Immature natural killer cell (primary cell): ENCODE data around the gene FOSL2. TPM values are rescaled to one million over a fixed set of nuclear protein-coding genes. Genes with fewer than 3 reads are reported as not detected.

Experiments used
- DNase-seq, 3 donors: peaks; one replicate each; pipeline ENCODE4 v3.0.0; 2022; ENCODE audit warnings: mixed read lengths in 1 of 3
- H3K27ac Mint-ChIP-seq, 6 donors: one replicate each; pipeline ENCODE4 v1.8.0; 2020; ENCODE audit warnings: mixed read lengths in 6 of 6, mild to moderate bottlenecking in 5 of 6, inconsistent platforms in 4 of 6, moderate library complexity in 3 of 6
- H3K27me3 Mint-ChIP-seq, 3 donors: one replicate each; pipeline ENCODE4 v1.8.0; 2020 to 2021; ENCODE audit warnings: low read depth in 3 of 3, mild to moderate bottlenecking in 3 of 3, mixed read lengths in 3 of 3, moderate library complexity in 3 of 3, inconsistent platforms in 1 of 3
- H3K36me3 Mint-ChIP-seq, 3 donors: one replicate each; pipeline ENCODE4 v1.8.0; 2020; ENCODE audit warnings: mixed read lengths in 3 of 3, inconsistent platforms in 2 of 3, mild to moderate bottlenecking in 2 of 3
- H3K4me1 Mint-ChIP-seq, 2 donors: one replicate each; pipeline ENCODE4 v1.8.0; 2020; ENCODE audit warnings: inconsistent platforms in 2 of 2, mild to moderate bottlenecking in 2 of 2, mixed read lengths in 2 of 2, moderate library complexity in 1 of 2
- H3K4me3 Mint-ChIP-seq, 5 donors: one replicate each; pipeline ENCODE4 v1.8.0; 2020; ENCODE audit warnings: mild to moderate bottlenecking in 5 of 5, mixed read lengths in 5 of 5, inconsistent platforms in 3 of 5, moderate library complexity in 3 of 5
- H3K9me3 Mint-ChIP-seq, 6 donors: one replicate each; pipeline ENCODE4 v1.8.0; 2020; ENCODE audit warnings: mild to moderate bottlenecking in 6 of 6, mixed read lengths in 6 of 6, inconsistent platforms in 4 of 6, moderate library complexity in 3 of 6
- polyA plus RNA-seq, 3 donors: library from polyadenylated mRNA; unstranded; fragments of 300-500 nt; fragmentation: Illumina TruSeq; gene quantifications; one replicate each; pipeline ENCODE4 v1.2.3, GENCODE V29; 2021

FOSL2 gene
- polyA plus RNA-seq, 3 donors from 2014 or later: 27.2 to 54.3 (median 28.7) TPM

DNA sequence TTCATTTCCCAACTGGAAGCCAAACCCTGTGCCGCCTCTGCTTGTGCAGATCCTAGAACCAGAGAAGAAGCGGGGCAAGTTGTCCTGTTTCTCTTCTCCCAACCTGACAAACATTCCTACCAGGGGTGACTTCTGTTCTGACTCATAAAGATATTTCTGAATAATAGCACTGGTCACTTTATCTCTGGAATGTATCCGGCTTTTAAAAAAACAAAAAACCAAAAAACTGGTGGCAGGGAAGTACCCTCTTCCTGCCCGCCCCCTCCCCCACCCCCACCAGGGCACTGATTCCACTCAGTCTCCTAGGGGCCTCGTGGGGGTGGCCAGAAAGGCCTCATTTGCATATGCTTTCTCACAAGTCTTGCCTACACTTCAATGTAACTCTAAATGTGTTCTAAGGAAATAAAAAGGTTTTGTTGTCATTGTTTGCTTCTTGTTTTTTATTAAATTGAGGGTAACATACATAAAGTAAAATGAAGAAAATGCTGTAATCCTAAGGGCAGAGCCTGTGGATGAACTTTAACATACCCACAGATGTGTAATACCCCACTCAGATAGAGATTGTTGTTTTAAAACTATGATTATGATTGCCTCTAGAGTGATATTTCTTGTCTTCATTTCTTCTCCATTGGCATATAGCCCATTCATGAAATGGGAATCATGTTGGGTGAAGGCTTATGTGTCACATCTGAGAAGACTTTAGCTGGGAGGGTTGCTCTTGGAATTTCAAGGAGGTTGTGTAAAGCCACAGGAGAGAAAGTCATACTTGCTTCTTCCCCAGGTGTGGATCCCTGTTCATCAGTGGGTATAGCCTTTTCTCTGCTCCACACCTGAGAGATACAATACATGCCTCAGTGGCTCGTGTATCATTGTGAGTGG lies 5.3 kb upstream of the FOSL2 start:
- peaks cover 24 to 34% of the 10 kb centered on the region in 2 donors for H3K4me1 Mint-ChIP-seq
- H3K27ac Mint-ChIP-seq: peak overlapping the region in 4 of 6 donors; percentile 71 to 86 (median 74)
- no peaks in the 10 kb centered on the region for H3K36me3 Mint-ChIP-seq
- H3K27me3 Mint-ChIP-seq: peaks cover 15 to 29% (median 22%) of the 10 kb centered on the region in 3 donors
- peaks cover 0 to 2% (median 0%) of the 10 kb centered on the region in 6 donors for H3K9me3 Mint-ChIP-seq
- no peak for DNase-seq
- no peak overlapping the region for H3K4me3 Mint-ChIP-seq

DNA sequence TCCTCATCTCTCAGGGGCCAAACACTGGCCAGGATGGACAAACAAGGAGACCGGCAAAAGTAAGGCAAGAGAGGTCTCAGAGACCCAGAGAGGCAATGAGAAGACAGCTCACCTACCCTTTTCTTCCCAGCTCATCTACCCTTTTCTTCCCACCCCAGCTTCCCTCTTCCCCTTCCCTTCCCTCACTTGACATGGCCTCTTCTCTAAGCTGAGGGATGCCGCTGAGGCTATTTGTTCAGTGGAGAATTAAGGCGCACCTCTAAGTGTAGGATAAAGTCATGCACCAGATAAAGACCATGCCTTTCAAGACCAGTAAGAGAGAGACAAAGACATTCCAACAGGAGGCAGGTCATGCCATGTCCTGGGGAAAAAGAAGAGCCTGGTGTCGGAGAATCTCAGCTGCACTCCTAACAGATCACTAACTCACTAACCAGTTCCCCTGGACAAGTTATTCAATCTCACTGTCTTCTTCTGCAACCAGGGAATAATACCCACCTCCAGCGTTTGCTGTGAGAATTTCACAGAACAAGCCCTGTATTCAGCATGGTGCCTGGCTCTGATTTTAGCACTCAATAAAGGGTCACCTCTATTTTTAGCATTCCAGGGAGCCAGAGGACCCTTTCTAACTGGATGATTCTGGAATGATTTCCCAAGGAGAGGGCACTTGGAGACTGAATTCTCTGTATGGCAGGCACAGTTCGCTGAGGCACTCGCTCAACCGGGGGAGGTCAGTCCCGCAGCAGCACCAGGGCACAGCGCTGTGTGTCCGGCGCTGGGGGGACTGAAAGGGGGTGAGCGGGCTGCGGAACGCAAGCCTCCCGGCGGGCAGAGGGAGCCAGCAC lies 3.0 kb upstream of the FOSL2 start:
- peaks cover 0 to 6% (median 0%) of the 10 kb centered on the region in 6 donors for H3K9me3 Mint-ChIP-seq
- peak overlapping the region in 5 of 6 donors; percentile 90 to 99 (median 95) for H3K27ac Mint-ChIP-seq
- peaks cover 25 to 40% (median 27%) of the 10 kb centered on the region in 3 donors for H3K27me3 Mint-ChIP-seq
- DNase-seq: no peak
- H3K4me1 Mint-ChIP-seq: peaks cover 17 to 23% of the 10 kb centered on the region in 2 donors
- H3K36me3 Mint-ChIP-seq: peaks cover 0 to 6% (median 4%) of the 10 kb centered on the region in 3 donors
- H3K4me3 Mint-ChIP-seq: peak overlapping the region; percentile 83 to 95 (median 89)

DNA sequence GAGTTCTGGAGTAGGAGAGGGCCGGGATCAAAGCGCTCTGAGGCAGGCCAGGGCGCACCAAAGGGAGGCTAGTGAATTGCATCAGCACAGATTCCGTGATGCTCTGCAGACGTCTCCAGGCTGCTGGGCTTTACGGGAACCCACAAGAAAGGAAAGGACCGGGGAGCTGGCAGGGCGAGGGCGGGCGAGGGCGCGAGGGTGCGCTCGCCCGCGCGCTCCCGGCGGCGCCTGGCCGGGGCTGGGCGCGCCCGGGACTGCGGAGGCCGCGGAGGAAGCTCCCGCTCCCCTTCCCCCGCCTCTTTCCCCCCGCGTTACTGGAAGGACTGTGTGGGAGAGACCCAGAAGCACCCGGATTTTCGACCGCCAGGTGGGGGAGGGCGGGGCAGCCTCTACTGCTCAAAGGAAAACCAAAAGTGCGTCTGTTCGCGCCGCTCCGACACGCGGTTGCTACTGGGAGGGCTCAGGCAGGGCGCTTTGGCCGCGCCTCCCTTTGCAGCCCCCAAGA lies 2.4 kb upstream of the FOSL2 start:
- H3K36me3 Mint-ChIP-seq: peaks cover 0 to 6% (median 4%) of the 10 kb centered on the region in 3 donors
- H3K4me1 Mint-ChIP-seq: peaks cover 17 to 23% of the 10 kb centered on the region in 2 donors
- peaks cover 0 to 6% (median 0%) of the 10 kb centered on the region in 6 donors for H3K9me3 Mint-ChIP-seq
- H3K4me3 Mint-ChIP-seq: peak overlapping the region; percentile 88 to 97 (median 94)
- peaks cover 25 to 39% (median 27%) of the 10 kb centered on the region in 3 donors for H3K27me3 Mint-ChIP-seq
- H3K27ac Mint-ChIP-seq: peak overlapping the region in 5 of 6 donors; percentile 95 to 100 (median 99)
- DNase-seq: peak; percentile 91 to 92 (median 92)

DNA sequence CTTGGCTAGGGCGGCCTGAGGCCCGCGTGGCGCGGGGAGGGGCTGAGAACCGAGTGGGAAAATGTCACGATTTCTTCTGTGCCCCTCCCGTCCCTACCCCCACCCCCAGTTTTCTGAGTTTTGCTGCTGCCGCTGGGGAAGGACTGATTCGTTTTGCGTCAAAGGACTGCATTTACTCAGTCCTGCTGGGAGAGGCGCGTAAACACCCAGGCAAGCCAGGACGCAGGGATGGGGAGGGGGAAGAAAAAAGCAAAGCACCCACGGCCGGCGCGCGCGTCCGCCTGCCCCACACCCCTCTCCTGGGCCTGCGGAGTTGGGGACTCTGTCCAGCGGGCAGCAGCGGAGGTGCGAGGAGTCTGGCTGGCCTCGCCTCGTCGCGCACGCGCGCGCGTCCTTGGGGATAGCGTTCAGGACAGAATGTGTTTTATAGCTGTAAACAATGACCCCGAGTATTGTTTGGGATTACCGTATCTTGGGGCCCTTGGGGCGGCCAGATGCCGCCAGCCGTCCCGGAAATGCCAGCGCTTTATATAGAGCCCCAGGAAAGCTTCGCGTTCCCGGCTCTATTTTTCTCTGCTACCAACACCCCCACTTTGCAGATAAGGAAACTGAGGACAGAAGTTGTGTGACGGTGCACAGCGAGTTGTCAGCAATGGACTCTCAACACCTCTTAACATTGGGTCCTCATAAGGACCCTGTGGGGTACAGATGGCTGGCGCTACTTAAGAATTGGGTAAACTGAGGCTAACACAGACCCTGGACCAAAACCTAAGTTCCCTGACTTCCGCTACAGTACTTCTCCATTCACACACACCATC lies 1.7 kb upstream of the FOSL2 start:
- Mint-ChIP-seq H3K27me3 (peaks cover 25 to 39% (median 27%) of the 10 kb centered on the region in 3 donors), H3K9me3 (peaks cover 0 to 6% (median 0%) of the 10 kb centered on the region in 6 donors), H3K27ac (peak overlapping the region in 5 of 6 donors; percentile 95 to 100 (median 99)), H3K4me3 (peak overlapping the region; percentile 88 to 97 (median 94)), H3K4me1 (peaks cover 17 to 23% of the 10 kb centered on the region in 2 donors), H3K36me3 (peaks cover 0 to 6% (median 4%) of the 10 kb centered on the region in 3 donors)
- no peak for DNase-seq

DNA sequence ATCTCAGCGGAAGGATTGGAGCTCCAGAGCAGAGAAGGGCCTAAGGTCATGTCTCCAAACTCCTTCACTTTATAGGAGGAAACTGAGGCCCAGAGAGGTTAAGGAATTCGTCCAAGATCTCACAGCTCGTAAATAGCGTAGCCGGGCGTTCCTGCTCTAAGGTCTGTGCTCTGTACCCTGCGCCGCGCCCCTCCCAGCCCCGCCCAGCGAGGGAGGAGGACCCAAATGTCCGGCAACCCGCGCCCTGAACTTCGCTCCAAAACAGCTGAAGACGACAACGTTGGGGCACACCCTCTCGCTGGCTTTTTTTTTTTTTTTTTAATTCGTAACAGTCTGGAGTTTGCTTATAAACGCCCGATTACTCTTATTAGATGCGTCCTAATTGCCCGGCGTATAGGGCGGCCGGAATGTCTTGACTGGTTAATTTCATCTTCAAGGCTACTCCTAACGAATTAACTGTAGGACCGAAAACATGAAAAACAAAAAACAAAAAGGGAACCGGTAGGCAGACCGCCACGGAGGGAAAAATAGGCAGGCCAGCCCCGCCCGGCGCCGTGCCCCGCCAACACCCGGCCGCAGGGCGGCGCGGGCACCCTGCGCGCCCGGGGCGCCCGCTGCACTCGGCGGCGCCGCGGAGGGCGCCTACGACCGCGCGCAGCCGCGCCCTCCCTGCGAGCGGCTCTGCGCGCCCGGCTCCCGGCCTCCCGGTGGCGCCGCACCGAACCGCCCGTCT lies 928 bp upstream of the FOSL2 start:
- Mint-ChIP-seq H3K4me3 (peak overlapping the region; percentile 88 to 97 (median 94)), H3K9me3 (peaks cover 0 to 6% (median 0%) of the 10 kb centered on the region in 6 donors), H3K4me1 (peaks cover 17 to 23% of the 10 kb centered on the region in 2 donors), H3K27me3 (peaks cover 25 to 39% (median 27%) of the 10 kb centered on the region in 3 donors), H3K27ac (peak overlapping the region in 5 of 6 donors; percentile 95 to 100 (median 99)), H3K36me3 (peaks cover 0 to 6% (median 4%) of the 10 kb centered on the region in 3 donors)
- DNase-seq: peak; percentile 70 to 79 (median 79)

DNA sequence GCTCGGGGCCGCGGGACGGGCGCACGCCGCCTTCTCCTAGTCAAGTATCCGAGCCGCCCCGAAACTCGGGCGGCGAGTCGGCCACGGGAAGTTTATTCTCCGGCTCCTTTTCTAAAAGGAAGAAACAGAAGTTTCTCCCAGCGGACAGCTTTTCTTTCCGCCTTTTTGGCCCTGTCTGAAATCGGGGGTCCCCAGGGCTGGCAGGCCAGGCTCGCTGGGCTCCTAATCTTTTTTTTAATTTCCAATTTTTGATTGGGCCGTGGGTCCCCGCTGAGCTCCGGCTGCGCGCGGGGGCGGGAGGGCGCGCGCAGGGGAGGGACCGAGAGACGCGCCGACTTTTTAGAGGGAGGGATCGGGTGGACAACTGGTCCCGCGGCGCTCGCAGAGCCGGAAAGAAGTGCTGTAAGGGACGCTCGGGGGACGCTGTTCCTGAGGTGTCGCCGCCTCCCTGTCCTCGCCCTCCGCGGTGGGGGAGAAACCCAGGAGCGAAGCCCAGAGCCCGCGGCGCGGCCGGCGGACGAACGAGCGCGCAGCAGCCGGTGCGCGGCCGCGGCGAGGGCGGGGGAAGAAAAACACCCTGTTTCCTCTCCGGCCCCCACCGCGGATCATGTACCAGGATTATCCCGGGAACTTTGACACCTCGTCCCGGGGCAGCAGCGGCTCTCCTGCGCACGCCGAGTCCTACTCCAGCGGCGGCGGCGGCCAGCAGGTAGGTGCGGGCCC lies 617 bp downstream of the FOSL2 start:
- DNase-seq: peak; percentile 69 to 78 (median 75)
- Mint-ChIP-seq H3K27me3 (peaks cover 28 to 41% (median 37%) of the 10 kb centered on the region in 3 donors), H3K36me3 (peaks cover 0 to 10% (median 4%) of the 10 kb centered on the region in 3 donors), H3K4me1 (peaks cover 23 to 29% of the 10 kb centered on the region in 2 donors), H3K4me3 (no peak overlapping the region), H3K27ac (peak overlapping the region in 3 of 6 donors; percentile 97 to 99 (median 99)), H3K9me3 (peaks cover 0 to 6% (median 0%) of the 10 kb centered on the region in 6 donors)

DNA sequence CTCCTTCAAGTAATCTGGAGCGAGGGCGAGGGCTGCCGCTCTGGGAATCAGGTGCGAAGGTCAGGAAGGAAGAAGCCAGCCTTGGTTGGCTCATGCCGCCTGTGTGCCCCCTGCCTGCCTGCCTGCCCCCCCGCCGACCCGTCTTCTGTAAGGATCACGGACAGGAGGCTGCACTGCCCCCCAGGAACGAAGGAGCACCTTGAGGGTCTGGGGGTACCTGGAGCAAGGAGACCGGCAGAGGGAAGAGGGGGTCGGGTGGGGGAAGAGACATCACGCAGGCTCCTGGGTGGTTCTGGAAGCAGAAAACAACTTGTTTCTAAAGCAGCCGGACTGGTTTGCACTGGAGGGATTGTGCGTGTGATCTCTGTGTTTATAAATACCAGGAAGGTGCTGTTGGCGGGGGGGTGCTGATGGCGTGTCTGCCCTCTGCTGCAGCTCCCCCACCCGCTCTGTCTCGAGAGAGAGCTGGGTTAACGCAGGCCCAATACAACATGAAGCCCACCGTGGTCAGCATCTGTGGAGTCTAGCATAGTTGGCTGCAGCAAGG lies 1.7 kb downstream of the FOSL2 start:
- peaks cover 33 to 42% (median 36%) of the 10 kb centered on the region in 3 donors for H3K27me3 Mint-ChIP-seq
- H3K27ac Mint-ChIP-seq: no peak overlapping the region
- no peak overlapping the region for H3K4me3 Mint-ChIP-seq
- peaks cover 0 to 6% (median 0%) of the 10 kb centered on the region in 6 donors for H3K9me3 Mint-ChIP-seq
- peaks cover 0 to 10% (median 4%) of the 10 kb centered on the region in 3 donors for H3K36me3 Mint-ChIP-seq
- DNase-seq: peak; percentile 56 to 75 (median 67)
- peaks cover 19 to 40% of the 10 kb centered on the region in 2 donors for H3K4me1 Mint-ChIP-seq

DNA sequence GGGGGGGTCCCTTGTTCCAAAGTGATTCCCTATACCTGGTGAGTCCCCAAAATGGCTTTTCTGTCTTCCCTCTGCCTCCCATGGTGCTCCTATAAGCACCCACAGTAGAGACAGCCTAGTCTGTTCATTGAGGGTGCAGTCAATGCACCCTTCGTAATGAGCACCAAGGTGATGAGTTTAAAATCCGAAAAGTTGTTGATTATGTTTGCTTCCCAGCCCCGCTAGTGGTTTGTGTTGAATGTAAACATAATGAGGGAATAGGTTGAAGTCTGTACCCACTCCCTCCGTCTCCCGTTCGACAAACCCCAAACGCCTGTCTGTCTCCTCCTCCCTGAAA lies 2.3 kb downstream of the FOSL2 start:
- peaks cover 35 to 42% (median 38%) of the 10 kb centered on the region in 3 donors for H3K27me3 Mint-ChIP-seq
- no peak overlapping the region for H3K4me3 Mint-ChIP-seq
- no peak overlapping the region for H3K27ac Mint-ChIP-seq
- peak in 2 of 3 donors; percentile 34 to 35 for DNase-seq
- peaks cover 14 to 40% of the 10 kb centered on the region in 2 donors for H3K4me1 Mint-ChIP-seq
- H3K9me3 Mint-ChIP-seq: peaks cover 0 to 6% (median 0%) of the 10 kb centered on the region in 6 donors
- peaks cover 0 to 10% (median 4%) of the 10 kb centered on the region in 3 donors for H3K36me3 Mint-ChIP-seq

DNA sequence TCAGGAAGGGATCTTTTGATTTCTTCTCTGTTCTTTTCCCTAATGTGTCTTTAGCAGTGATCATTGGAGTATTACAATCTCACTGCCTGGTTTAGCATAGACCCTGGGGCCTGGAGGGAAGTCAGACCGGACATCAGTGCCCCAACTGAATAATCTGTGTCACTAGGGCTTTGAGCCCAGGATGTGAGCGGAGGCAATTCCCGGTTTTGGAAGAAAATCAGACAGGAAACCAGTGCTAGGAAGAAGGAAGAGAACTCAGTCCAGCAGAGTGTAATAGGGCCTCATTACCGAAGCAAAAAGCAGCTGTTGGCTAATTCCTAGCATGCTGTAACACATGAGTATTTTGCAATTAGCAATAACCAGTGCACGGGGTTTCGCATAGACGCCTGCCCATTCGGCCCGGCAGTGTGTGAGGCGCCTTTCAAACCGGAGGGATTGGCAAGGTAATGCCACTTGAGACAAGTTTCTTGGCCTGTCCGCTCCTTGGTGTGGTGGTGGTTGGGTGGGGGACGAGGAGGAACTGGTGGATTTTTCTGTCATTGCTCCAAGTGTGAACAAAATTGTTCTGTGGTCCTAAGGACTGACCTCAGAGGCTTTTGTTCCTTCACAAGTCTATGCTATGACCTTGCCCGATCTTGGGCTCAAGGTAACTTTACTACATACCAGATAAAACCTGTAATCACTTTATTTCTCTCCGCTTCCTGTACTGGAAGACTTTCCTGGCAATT lies 2.8 kb downstream of the FOSL2 start:
- H3K36me3 Mint-ChIP-seq: peaks cover 0 to 10% (median 4%) of the 10 kb centered on the region in 3 donors
- peaks cover 11 to 44% of the 10 kb centered on the region in 2 donors for H3K4me1 Mint-ChIP-seq
- H3K27me3 Mint-ChIP-seq: peaks cover 34 to 41% (median 41%) of the 10 kb centered on the region in 3 donors
- no peak overlapping the region for H3K27ac Mint-ChIP-seq
- peaks cover 0 to 6% (median 0%) of the 10 kb centered on the region in 6 donors for H3K9me3 Mint-ChIP-seq
- peak; percentile 48 to 60 (median 58) for DNase-seq
- no peak overlapping the region for H3K4me3 Mint-ChIP-seq

DNA sequence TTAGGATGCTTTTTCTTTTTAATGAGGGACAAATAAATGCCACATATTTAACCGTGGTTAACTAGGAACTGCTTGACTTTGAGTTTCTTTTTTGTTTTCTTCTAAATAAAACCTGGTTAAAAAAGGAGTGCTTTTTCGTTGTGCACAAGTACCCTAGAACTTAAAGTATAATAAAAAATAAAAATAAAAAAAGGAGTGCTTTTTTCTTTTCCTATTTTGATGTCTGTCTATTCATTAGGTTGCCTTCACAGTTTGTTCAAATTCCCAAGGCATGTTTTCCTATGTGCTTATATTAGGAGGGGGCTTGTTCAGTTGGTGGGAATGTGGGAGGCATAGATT lies 4.4 kb downstream of the FOSL2 start:
- Mint-ChIP-seq H3K4me3 (peak overlapping the region in 3 of 5 donors; percentile 55 to 66 (median 58)), H3K27ac (peak overlapping the region in 5 of 6 donors; percentile 67 to 82 (median 72)), H3K4me1 (peaks cover 0 to 49% of the 10 kb centered on the region in 2 donors), H3K27me3 (peaks cover 26 to 31% (median 29%) of the 10 kb centered on the region in 3 donors), H3K9me3 (peaks cover 0 to 6% (median 0%) of the 10 kb centered on the region in 6 donors), H3K36me3 (peaks cover 0 to 13% (median 9%) of the 10 kb centered on the region in 3 donors)
- no peak for DNase-seq
